Measurements from ENCODE around the gene MYO5B.

MYO5B gene

DNA sequence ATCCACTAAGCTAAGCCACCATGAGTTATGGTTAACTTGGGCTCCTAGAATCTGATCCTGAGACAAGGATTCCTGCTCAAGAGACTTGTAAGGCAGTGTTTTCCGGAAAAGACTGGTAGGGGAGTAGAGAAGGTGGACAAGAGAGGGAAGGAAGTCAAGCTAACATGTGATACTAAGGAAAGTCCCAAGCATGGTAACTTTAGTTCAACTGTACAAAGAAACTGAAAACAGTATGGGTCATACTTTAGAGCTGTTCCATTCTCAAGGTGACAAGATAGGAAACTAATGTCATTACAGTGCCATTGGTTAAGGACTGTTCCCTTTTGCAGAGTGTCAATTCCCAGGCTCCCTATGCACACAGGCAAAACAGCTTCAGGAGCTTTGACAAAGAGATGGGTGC, 5.8 kb downstream of the MYO5B start:
- Histone ChIP-seq H3K27ac (ENCODE audit: low read length) (no peak overlapping the region), H3K36me3 (ENCODE audit: insufficient read depth, low read length) (no peaks in the 10 kb centered on the region)
- no peak for ATAC-seq (ENCODE audit: insufficient read depth, low read depth)

DNA sequence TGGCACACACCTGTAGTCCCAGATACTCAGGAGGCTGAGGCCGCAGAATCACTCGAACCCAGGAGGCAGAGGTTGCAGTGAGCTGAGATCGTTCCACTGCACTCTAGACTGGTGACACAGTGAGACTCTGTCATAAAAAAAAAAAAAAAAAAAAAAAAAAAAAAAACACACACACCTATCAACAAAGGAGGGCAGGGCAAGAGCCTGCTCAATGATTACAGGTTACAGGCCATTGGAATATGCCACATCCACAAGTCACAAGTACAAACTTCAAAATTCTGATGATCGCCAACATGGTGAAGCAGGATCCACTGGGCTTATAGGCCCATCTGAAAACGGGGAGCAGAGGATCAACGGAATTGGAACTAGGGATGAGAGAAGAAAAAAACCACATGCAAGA, 6.3 kb downstream of the MYO5B start:
- Histone ChIP-seq H3K4me1 (ENCODE audit: insufficient read depth, low read length) (no peaks in the 10 kb centered on the region), H3K9ac (ENCODE audit: low read depth, low read length) (no peak overlapping the region), H3K27ac (ENCODE audit: low read length) (no peak overlapping the region), H3K4me3 (ENCODE audit: low read depth in 1 of 2, low read length in 2 of 2) (no peak overlapping the region), H3K36me3 (ENCODE audit: insufficient read depth, low read length) (no peaks in the 10 kb centered on the region), H3K79me2 (ENCODE audit: insufficient read depth, low read length) (no peaks in the 10 kb centered on the region), H3K9me3 (ENCODE audit: insufficient read depth, low read length, severe bottlenecking) (no peaks in the 10 kb centered on the region), H2AFZ (ENCODE audit: low read depth, low read length) (no peak overlapping the region), H4K20me1 (ENCODE audit: insufficient read depth, low read length) (no peaks in the 10 kb centered on the region), H3K27me3 (ENCODE audit: insufficient read depth, low read length, poor library complexity) (peaks cover 3% of the 10 kb centered on the region), H3K4me2 (ENCODE audit: insufficient read depth, low read length) (no peak overlapping the region)
- DNase-seq = no peak
- no peak for ATAC-seq (ENCODE audit: insufficient read depth, low read depth)
- TF ChIP-seq EZH2 (IDR thresholded peaks at IDR 0.05; ENCODE audit: borderline replicate concordance, low read depth, low read length, severe bottlenecking) = no peak
- TF ChIP-seq, protein P1, sequence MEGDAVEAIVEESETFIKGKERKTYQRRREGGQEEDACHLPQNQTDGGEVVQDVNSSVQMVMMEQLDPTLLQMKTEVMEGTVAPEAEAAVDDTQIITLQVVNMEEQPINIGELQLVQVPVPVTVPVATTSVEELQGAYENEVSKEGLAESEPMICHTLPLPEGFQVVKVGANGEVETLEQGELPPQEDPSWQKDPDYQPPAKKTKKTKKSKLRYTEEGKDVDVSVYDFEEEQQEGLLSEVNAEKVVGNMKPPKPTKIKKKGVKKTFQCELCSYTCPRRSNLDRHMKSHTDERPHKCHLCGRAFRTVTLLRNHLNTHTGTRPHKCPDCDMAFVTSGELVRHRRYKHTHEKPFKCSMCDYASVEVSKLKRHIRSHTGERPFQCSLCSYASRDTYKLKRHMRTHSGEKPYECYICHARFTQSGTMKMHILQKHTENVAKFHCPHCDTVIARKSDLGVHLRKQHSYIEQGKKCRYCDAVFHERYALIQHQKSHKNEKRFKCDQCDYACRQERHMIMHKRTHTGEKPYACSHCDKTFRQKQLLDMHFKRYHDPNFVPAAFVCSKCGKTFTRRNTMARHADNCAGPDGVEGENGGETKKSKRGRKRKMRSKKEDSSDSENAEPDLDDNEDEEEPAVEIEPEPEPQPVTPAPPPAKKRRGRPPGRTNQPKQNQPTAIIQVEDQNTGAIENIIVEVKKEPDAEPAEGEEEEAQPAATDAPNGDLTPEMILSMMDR (IDR thresholded peaks at IDR 0.05; ENCODE audit: borderline replicate concordance, extremely low read depth, low read length, poor library complexity, severe bottlenecking) = no peak

More for the DNA sequence above, 5.8 kb downstream of the MYO5B start:
- H3K27me3 ChIP-seq (ENCODE audit: insufficient read depth, low read length, poor library complexity) = peaks cover 3% of the 10 kb centered on the region
- no peaks in the 10 kb centered on the region for H3K4me1 ChIP-seq (ENCODE audit: insufficient read depth, low read length)
- H2AFZ ChIP-seq (ENCODE audit: low read depth, low read length) = no peak overlapping the region
- DNase-seq = no peak
- no peaks in the 10 kb centered on the region for H4K20me1 ChIP-seq (ENCODE audit: insufficient read depth, low read length)
- H3K79me2 ChIP-seq (ENCODE audit: insufficient read depth, low read length) = no peaks in the 10 kb centered on the region
- TF ChIP-seq, protein P1 (IDR thresholded peaks at IDR 0.05; ENCODE audit: borderline replicate concordance, extremely low read depth, low read length, poor library complexity, severe bottlenecking) = no peak
- TF ChIP-seq EZH2 (IDR thresholded peaks at IDR 0.05; ENCODE audit: borderline replicate concordance, low read depth, low read length, severe bottlenecking) = no peak
- H3K4me2 ChIP-seq (ENCODE audit: insufficient read depth, low read length) = no peak overlapping the region
- no peak overlapping the region for H3K4me3 ChIP-seq (ENCODE audit: low read depth in 1 of 2, low read length in 2 of 2)
- no peaks in the 10 kb centered on the region for H3K9me3 ChIP-seq (ENCODE audit: insufficient read depth, low read length, severe bottlenecking)
- H3K9ac ChIP-seq (ENCODE audit: low read depth, low read length) = no peak overlapping the region

DNA sequence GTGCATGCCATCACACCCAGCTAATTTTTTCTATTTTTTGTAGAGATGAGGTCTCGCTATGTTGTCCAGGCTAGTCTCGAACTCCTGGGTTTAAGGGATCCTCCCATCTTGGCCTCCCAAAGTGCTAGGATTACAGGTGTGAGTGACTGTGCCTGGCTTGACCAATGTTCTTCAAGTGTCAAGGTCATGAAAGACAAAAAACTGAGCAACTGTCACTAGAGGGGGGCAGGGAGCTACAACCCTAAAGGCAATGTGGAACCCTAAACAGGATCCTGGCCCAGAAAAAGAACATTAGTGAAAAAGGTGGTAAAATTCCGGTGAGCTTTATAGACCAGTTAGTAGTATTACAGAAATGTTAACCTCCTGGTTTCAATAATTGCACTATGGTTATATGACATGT, 7.3 kb downstream of the MYO5B start:
- DNase-seq (no peak), ATAC-seq (ENCODE audit: insufficient read depth, low read depth) (no peak)
- H3K4me1 ChIP-seq (ENCODE audit: insufficient read depth, low read length) = no peaks in the 10 kb centered on the region
- H2AFZ ChIP-seq (ENCODE audit: low read depth, low read length) = no peak overlapping the region
- H3K9me3 ChIP-seq (ENCODE audit: insufficient read depth, low read length, severe bottlenecking) = no peaks in the 10 kb centered on the region
- no peaks in the 10 kb centered on the region for H3K36me3 ChIP-seq (ENCODE audit: insufficient read depth, low read length)
- H3K4me2 ChIP-seq (ENCODE audit: insufficient read depth, low read length) = no peak overlapping the region
- no peak overlapping the region for H3K9ac ChIP-seq (ENCODE audit: low read depth, low read length)
- H4K20me1 ChIP-seq (ENCODE audit: insufficient read depth, low read length) = no peaks in the 10 kb centered on the region
- H3K79me2 ChIP-seq (ENCODE audit: insufficient read depth, low read length) = no peaks in the 10 kb centered on the region
- no peak overlapping the region for H3K4me3 ChIP-seq (ENCODE audit: low read depth in 1 of 2, low read length in 2 of 2)
- no peak overlapping the region for H3K27ac ChIP-seq (ENCODE audit: low read length)
- peaks cover 3% of the 10 kb centered on the region for H3K27me3 ChIP-seq (ENCODE audit: insufficient read depth, low read length, poor library complexity)
- TF ChIP-seq, protein P1 (IDR thresholded peaks at IDR 0.05; ENCODE audit: borderline replicate concordance, extremely low read depth, low read length, poor library complexity, severe bottlenecking) = no peak
- TF ChIP-seq EZH2 (IDR thresholded peaks at IDR 0.05; ENCODE audit: borderline replicate concordance, low read depth, low read length, severe bottlenecking) = no peak

DNA sequence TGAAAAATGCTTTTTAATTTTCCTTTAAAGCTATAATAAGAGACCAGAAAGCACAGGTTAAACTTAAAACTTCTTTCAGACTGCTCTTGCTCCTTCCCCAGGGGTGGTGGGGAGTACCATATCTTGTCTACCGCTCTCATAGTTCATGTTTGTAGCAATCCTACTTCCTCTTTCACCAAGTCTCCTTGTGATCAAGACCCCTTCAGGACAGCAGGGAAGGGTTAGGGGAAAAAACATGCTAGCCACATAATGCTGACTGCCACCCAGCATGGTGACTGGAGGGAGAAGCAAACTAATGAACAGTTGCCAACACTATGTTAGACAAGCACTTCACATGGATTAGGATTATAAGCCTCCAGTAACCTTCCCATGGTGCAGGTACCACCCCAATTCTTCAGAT, 8.6 kb downstream of the MYO5B start:
- Histone ChIP-seq H3K4me3 (ENCODE audit: low read depth in 1 of 2, low read length in 2 of 2) (no peak overlapping the region), H4K20me1 (ENCODE audit: insufficient read depth, low read length) (no peaks in the 10 kb centered on the region), H3K9ac (ENCODE audit: low read depth, low read length) (no peak overlapping the region), H3K27me3 (ENCODE audit: insufficient read depth, low read length, poor library complexity) (peaks cover 4% of the 10 kb centered on the region), H3K36me3 (ENCODE audit: insufficient read depth, low read length) (no peaks in the 10 kb centered on the region), H3K4me1 (ENCODE audit: insufficient read depth, low read length) (no peaks in the 10 kb centered on the region), H3K4me2 (ENCODE audit: insufficient read depth, low read length) (no peak overlapping the region), H3K27ac (ENCODE audit: low read length) (no peak overlapping the region), H2AFZ (ENCODE audit: low read depth, low read length) (no peak overlapping the region), H3K79me2 (ENCODE audit: insufficient read depth, low read length) (no peaks in the 10 kb centered on the region), H3K9me3 (ENCODE audit: insufficient read depth, low read length, severe bottlenecking) (no peaks in the 10 kb centered on the region)
- DNase-seq (no peak), ATAC-seq (ENCODE audit: insufficient read depth, low read depth) (no peak)
- no peak for TF ChIP-seq EZH2 (IDR thresholded peaks at IDR 0.05; ENCODE audit: borderline replicate concordance, low read depth, low read length, severe bottlenecking)
- TF ChIP-seq, protein P1 (IDR thresholded peaks at IDR 0.05; ENCODE audit: borderline replicate concordance, extremely low read depth, low read length, poor library complexity, severe bottlenecking) = no peak

Measured in DND-41 (cell line).